Activated CD8-positive, alpha-beta memory T cell treated with anti-CD3 and anti-CD28 coated beads for 4 hours (primary cell): ENCODE data around the gene SPINT2.
"Not testable (repeated sequence)": the region's sequence is repeated elsewhere in the genome, so short reads cannot be mapped to it uniquely, and the experiment has no call there.

ENCODE experiments used
- DNase-seq, 2 donors: peaks; one replicate each; pipeline ENCODE4 v3.0.0-alpha.2; 2020; ENCODE audit warnings: low read depth in 2 of 2

The SPINT2 gene

DNA sequence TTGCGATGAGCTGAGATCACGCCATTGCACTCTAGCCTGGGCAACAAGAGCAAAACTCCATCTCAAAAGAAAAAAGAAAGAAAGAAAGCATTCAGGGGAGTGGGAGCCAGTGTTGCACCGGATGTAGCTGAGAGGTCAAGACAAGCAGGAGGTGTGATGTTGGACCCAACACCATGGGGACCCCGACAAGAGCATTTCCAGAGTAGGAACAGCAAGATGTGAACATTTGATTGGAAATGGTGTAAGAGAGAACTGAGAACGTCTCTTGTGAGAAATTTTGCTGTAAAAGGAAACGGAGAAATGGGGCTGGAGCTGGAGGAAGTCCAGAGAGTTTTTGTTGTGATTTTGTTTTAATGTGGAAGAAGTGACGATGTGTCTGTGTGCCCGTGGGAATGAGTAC, 24.6 kb upstream of the SPINT2 start:
- DNase-seq, result no peak

DNA sequence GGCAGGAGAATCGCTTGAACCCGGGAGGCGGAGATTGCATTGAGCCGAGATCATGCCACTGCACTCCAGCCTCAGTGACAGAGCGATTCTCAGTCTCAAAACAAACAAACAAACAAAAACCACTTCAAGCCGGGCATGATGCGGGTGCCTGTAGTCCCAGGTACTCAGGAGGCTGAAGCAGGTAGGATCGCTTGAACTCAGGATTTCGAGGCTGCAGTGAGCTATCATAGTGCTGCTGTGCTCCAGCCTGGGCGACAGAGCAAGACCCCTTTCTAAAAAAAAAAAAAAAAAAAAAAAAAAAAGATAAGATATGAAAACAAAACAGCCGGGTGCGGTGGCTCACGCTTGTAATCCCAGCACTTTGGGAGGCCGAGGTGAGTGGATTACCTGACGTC, 21.1 kb upstream of the SPINT2 start:
- DNase-seq, result no peak

DNA sequence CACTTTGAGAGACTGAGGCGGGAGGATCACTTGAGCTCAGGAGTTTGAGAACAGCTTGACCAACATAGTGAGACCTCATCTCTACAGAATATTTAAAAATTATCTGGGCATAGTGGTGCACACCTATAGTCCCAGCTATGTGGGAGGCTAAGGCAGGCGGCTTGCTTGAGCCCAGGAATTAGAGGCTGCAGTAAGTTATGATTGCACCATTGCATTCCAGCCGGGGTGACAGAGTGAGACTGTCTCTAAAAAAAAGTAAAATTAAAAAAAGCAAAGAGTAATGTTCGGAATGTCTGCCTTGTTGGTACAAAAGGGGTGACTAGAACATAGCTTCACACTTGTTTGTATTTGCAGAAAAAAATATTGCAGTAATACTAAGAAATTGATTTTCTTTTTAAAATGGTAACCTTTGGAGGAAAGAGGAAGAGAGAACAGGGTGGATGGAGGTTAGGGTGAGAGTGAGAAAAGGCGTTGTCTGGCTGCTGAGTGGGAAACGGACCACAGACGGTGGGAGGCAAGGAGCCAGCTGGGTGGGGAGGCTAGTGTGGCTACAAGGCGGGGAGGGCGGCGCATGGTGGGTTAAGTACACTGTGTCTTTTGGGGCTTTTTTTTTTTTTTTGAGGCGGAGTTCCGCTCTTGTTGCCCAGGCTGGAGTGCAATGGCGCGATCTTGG, 18.4 kb upstream of the SPINT2 start:
- no peak for DNase-seq

DNA sequence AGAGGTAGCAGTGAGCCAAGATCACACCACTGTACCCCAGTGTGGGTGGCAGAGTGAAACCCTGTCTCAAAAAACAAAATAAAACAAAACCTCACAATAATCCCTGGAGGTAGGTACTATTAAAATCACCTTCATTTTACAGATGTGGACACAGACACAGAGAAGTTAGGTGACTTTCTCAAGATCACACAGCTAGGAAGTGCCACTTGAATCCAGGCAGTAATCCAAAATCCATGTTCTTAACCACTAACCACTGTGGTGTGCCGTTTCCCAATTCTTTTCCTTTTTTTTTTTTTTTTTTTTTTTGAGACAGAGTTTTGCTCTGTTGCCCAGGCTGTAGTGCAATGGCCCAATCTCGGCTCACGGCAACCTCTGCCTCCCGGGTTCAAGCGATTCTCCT, 17.2 kb upstream of the SPINT2 start:
- DNase-seq, result no peak

DNA sequence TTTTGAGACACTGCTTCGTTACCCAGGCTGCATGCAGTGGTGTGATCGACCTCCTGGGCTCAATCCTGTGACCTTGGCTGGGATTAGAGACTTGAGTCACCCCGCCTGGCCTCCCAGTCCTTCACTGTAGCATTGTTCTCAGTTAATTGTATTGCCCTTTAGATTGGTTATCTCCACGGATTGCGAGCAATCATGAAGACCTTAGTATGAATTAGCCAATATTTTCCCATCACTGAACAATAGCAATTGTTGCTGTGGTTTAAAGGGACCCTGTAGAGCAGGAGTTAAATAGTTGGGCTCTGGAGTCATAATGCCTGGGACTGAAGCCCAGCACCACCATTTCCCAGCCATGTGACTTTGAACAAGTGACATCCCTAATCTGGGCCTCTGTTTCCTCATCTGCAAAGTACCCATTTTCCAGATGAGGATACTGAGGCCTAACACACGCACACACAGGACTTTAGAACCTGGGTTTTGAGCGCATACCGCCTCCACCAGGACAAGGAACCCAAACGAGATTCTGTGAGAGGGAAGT, 16.6 kb upstream of the SPINT2 start:
- DNase-seq, result no peak

DNA sequence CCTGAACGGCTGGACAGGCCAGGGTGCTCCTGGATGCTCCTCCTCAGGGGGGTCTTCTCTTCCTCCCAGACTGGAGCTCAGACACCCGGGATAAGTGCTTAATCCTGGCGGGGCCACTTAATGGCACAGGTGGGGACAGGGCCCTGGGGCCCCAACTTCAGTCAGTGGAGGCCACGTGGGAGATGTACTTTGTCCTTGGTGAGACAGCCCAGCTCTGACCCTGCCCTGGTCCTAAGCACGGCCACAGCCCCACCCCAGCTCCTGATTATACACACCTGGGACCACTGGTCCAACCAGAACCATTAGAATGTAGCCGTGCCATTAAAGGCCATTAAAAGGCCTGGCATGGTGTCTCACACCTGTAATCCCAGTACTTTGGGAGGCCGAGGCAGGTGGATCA, 16.0 kb upstream of the SPINT2 start:
- DNase-seq, result no peak

DNA sequence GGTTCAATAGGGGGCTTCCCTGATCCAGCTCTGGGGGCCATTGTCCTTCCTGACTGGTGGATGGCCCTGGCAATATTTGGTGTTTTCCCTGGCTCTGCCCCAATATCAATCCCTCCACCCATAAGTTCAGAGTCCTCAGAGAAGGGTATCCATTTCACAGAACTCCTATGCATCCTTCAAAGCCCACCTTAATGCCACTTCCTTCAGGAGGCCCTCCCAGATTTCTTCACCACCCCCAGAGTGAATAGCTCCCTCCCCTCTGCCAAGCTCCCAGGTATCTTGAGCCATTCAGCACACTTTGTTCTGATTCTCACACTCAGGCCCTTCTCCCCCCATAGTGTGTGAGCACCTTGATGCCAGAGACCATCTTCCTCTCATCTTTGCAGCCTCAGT, 13.9 kb upstream of the SPINT2 start:
- no peak for DNase-seq

DNA sequence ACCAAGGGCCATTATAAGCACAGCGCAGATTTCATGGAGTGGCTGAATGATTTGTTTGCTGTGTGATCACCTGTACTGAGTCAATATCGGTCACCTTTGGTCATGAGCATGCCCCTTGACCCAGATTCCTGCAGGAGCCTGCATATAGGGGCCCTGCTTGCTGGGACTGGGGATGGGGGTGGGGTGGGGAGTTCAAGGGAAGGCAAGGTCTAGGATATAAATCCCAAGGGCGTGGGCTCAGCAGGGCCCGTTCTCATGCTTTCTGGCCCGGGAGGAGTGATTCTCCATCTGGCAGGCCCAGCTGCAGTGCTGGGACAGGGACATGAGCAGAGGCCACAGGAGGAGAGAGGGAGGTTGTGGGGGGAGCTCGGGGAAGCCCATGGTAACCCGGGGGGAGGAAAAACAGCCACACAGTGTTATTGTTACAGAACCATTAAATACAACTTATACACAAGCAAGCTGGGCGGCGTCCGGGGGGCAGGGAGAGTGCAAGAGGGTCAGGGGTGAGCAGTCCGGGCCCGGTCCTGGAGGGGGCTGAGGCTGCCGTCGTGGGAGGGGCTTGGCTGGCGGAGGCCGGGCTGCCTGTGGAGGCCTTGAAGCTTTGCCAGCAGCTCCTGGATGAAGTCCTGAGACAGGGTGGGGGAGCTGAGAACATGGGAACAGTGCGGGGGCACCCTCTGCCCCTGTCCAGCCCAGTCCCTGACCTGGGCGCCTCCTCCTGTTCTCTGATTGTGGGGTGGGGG, 13.4 kb upstream of the SPINT2 start:
- DNase-seq, result no peak

DNA sequence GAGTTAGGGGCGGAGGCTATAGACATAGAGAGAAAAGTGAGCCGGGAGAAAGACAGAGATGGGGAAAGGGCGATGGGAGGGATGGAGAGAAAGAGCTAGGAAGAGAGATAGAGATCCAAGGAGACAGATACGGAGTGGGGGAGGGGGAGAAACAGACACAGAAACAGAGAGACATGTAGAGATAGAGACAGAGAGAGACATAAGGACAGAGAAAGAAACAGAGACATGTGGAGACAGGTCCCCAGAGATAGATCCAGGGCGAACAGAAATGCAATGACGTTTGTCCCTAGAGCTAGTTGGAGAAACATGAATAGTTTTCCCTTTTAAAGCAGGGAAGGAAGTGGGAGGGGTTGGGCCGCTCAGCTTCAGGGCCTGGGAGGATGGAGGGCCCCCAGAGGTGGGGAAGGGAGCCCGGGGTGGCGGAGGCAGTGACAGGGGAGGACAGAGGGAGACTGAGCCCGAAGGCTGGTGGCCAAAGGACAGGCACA, 12.8 kb upstream of the SPINT2 start:
- no peak for DNase-seq

DNA sequence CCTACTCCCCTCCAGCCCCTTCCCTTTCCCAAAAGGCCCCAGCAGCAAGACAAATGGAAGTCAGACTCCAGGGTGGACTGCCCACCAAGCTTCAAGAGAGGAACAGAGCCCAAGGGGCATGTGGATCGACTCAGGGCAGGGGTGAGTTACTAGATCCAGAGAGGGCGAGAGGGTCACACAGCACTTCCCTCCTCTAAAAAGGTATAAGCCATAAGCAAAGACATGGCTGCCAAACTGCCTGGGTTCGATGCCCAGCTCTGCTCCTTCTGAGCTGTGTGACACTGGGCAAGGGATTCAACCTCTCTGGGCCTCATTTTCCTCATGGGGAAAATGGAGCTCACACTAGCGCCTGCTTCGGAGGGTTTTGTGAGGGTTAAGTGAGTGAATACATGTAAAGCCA, 12.0 kb upstream of the SPINT2 start:
- DNase-seq, result no peak

DNA sequence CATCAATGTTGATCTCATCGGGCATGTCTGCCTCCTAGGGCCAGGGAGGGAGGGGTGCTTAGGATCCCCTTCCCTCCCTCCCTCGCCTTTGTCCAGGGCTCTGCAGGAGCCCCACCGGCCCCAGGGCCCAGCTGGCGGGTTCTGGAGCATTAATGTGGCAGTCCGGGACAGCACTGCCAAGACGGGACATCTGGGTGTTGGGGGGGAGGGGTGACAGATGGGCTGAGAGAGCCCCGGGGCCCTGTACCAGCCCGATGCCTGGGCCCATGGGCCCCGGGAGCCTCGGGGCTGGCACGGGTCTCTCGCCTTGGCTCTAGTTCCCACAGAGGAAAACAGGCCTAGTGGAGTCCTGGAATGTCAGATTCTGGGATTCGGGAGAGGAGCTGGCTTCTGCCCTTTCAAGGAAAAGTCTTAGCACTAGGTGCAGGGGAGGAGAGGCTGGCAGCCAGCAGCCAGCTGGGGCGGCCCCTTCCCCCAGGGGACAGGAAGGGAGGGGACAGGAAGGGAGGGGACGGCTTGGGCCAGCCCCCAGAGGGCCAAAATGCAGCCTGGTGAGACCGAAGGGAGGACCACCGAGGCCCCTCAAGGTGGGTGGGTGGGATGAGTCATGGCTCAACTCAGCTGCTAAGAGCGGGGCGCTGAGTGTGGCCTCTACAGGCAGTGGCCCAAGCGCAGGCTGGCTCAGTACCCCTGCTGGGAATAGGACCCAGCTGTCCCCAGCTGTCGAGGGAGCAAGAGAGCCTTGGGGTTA, 11.3 kb upstream of the SPINT2 start:
- no peak for DNase-seq

DNA sequence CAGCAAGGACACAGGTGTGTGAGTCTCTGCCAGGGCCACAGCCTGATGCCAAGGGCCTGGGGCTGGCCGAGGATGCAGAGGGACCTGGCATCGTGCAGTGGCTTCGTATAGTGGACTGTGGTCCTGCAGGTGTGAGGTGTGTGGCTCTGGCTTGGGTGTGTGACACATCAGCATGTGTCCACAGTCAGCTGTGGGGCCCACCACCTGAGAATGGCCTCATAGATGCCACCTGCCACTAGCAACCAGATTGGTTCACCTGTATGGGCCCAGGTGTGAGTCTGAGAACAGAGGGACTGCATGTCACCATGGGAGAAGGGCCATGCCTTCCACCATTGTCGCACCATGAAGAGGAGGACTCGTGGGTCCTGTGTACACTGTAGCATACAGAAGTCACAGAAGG, 10.6 kb upstream of the SPINT2 start:
- DNase-seq, result no peak

DNA sequence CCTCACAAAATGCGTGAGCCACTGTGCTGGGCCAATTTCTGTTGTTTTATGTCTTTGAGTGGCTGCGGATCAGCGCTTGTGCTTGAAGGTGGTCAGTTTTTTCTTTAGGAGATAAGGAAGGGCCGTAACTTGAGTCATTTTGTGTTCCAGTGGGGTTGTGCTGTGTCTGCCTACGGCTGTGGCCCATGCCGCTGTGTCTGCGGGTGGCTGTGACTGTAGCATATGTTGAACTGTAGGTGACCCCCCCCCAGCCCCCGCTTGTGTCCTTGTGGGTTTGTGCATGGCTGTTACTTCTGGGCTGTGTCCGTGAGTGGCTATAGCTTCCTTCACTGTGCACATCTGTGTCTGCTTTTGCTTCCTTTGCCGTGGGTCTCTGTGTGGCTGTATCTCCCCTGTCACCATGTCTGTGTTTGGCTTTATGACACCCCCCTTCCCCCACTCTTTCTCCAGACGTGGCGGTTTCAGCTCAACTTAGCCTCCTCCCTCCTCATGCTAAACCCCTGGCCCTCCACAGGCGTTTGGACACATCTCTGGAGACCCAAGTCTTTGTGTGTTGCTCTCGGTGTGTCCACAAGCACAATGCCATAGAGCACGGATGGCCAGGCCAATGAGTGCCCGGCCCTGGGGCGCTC, 8.9 kb upstream of the SPINT2 start:
- no peak for DNase-seq

DNA sequence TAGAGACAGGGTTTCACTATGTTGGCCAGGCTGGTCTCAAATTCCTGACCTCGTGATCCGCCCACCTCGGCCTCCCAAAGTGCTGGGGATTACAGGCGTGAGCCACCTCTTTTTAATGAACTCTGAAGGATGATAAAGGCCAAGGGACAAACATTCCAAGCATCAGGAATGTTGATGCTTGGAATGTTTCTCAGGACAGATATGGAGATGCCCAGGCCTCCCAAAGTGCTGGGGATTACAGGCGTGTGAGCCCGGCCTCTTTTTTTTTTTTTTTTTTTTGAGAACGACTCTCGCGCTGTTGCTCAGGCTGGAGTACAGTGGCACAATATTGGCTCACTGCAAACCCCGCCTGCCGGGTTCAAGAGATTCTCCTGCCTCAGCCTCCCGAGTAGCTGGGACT, 2.4 kb upstream of the SPINT2 start:
- not testable (repeated sequence) for DNase-seq

DNA sequence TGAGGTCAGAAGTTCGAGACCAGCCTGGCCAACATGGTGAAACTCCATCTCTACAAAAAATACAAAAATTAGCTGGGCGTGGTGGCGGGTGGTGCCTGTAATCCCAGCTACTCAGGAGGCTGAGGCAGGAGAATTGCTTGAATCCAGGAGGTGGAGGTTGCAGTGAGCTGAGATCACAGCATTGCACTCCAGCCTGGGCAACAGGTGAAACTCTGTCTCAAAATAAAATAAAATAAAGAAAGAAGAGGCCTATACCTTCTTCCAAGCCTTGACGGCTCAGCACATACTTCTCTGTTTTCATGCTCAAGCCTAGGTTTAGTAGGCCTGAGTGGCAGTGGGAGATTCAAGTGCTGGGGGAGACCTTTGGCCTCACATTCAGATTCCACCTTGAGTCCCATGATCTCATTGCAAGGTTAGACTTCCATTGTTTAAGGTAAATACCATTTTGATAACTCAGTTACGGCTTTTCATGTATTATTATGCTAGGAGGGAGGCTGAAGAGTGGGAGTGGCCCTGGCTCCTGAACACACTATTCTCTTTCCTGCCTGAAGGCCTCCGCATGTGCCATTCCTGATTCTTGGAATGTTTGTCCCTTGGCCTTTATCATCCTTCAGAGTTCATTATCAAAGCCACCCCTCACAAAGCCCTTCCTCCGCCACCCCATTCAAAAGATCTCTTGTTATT, 1.6 kb upstream of the SPINT2 start:
- no peak for DNase-seq

DNA sequence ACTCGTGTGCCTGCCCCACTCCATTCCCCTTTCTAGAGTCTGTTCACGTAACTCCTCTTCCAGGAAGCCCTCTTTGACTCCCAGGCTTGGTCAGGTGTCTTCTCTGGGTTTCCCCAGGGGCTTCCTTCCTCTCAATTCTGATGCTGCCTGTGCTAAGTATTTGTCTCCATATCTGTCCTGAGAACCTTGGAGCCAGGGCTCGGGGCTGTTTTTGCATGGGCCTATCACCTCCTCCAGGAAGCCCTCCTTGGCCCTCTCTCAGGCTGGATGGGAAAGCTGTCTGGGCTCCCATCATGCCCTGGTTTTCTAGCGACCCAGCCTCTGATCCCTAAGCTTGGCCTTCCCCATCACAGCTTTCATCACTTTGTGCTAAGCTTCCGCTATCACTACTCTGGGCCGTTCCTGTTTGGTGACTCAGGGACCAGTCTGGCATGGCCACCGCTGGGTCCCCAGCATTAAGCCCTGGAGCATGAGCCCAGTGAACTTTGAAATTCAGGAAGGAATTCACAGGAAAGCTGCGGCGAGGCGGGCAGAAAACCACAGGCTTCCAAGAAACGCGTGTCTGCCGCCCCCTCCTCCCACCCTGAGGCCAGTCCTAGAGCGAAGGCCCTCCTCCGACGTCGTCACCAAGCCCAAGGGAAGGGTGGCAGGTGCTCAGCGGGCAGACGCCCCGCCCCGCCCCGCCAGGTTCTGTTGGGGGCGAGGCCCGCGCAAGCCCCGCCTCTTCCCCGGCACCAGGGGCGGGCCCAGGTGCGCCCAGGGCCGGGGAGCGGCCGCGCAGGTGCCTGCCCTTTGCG, 486 bp upstream of the SPINT2 start:
- DNase-seq, result peak; percentile 30 to 72

DNA sequence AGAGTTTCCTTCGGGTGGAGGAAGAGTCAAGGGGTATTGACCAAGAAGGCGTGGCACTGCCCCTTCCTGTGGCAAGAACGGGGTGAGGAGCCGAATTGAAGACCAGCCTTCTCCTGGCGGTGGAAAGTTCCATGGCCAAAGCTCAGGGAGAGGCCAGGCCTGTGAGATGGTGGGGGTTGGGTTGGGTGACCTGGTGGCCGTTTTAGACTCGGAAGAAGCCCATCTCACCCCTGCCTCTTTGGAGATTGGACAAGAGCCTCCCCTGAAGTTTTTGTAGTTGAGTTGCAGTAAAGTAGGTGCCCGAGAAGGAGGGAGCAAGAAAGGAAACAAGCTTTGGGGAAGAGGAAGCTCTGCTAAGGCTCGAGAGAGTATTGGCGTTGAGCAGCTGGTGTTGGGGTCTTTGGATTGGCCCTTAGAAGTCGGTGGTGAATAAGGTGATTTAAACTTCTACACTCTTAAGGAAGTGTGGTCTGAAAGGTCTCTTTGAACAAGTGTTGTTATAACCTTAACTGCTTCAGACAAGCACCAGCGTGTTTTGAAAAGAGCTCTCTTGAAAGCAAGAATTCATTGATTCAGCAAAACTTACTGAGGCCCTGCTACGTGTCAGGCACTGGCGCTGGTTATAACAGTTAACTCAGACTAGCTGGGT, 964 bp downstream of the SPINT2 start:
- DNase-seq, result no peak

DNA sequence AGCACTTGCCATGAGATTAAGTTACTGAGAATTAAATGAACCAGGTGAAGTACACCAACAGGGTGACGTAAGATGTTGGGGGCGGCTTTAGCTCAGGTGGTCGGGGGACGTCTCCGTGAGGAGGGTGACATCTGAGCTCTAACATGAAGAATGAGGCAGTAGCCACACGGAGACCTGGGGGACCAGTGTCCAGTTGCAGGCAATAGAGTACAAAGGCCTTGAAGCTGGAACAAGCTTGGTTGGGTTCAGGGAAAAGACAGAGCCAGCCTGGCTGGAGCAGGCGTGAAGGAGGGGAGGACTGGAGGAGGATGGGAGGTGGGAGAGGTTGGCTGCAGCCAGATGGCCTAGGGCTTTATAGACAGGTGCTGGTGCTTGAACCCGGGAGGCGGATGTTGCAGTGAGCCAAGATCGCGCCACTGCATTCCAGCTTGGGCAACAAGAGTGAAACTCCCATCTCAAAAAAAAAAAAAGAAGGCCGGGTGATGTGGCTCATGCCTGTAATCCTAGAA, 1.6 kb downstream of the SPINT2 start:
- no peak for DNase-seq

DNA sequence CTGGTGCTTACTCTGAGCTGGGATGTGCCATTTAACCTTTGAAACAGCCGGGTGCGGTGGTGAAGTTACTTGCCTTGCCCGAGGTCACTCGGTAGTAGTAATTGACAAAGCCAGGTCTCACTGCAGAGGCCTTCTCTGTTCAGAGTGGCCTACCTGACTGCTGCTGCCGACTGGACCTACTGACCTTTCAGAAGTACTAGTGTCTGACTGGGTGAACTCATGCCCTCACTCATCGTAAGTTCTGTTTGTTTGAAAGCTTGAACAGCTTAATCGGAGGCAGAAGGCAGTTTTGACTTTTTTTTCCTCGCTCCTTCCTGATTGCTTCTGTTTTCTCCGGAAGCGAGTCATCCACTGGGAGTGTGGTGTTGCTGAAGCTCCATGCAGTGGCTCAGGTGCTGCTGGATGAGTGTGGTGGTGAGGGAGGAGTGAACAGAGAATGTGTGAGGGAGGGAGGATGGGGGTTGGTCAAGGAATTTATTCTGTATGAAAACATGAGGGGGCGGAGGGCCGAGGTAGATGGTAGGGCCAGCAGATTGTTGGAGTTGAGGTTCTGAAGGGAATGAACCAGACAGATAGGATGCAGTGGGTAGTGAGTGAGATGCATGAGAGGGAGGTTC, 2.7 kb downstream of the SPINT2 start:
- no peak for DNase-seq
